Hepatocyte (in vitro differentiated cells): ENCODE data around the gene ZNF648. TPM values are rescaled to one million over a fixed set of nuclear protein-coding genes. Genes with fewer than 3 reads are reported as not detected.
"Not testable (repeated sequence)": the region's sequence is repeated elsewhere in the genome, so short reads cannot be mapped to it uniquely, and the experiment has no call there.

Experiments used
- DNase-seq: peaks from one replicate; pipeline ENCODE4 v3.0.0-alpha.2; 2016; ENCODE audit warnings: low spot score
- H2AFZ ChIP-seq: fragments of 200-600 bp; sonication (generic); 2 replicates; pipeline ENCODE4 v1.6.0; 2016; ENCODE audit warnings: antibody characterized with exemption, mild to moderate bottlenecking
- H3K27ac ChIP-seq: fragments of 200-600 bp; sonication (generic); 2 replicates; pipeline ENCODE4 v1.5.1; 2016; ENCODE audit warnings: mild to moderate bottlenecking
- H3K27me3 ChIP-seq: fragments of 200-600 bp; sonication (generic); 2 replicates; pipeline ENCODE4 v1.6.1; 2016
- H3K36me3 ChIP-seq: fragments of 200-600 bp; sonication (generic); replicated peaks from 2 replicates; pipeline ENCODE4 v1.5.1; 2016; ENCODE audit warnings: low read depth; ENCODE audit not compliant: insufficient read depth
- H3K4me1 ChIP-seq: fragments of 200-600 bp; sonication (generic); 2 replicates; pipeline ENCODE4 v1.5.1; 2016; ENCODE audit warnings: mild to moderate bottlenecking, moderate library complexity; ENCODE audit not compliant: insufficient read depth
- H3K4me2 ChIP-seq: fragments of 200-600 bp; sonication (generic); 2 replicates; pipeline ENCODE4 v1.6.0; 2016
- H3K4me3 ChIP-seq: fragments of 200-600 bp; sonication (generic); 2 replicates; pipeline ENCODE4 v1.5.1; 2016; ENCODE audit warnings: mild to moderate bottlenecking
- H3K79me2 ChIP-seq: fragments of 200-600 bp; sonication (generic); 2 replicates; pipeline ENCODE4 v1.6.0; 2017; ENCODE audit warnings: mild to moderate bottlenecking
- H3K9me2 ChIP-seq: fragments of 200-600 bp; sonication (generic); replicated peaks from 2 replicates; pipeline ENCODE4 v1.6.0; 2017; ENCODE audit warnings: mild to moderate bottlenecking; ENCODE audit not compliant: insufficient read depth
- H3K9me3 ChIP-seq: fragments of 200-600 bp; sonication (generic); 2 replicates; pipeline ENCODE4 v1.5.1; 2016; ENCODE audit warnings: low read depth, mild to moderate bottlenecking
- H4K20me1 ChIP-seq: fragments of 200-600 bp; sonication (generic); 2 replicates; pipeline ENCODE4 v1.6.0; 2016; ENCODE audit warnings: mild to moderate bottlenecking; ENCODE audit not compliant: insufficient read depth, poor library complexity, severe bottlenecking
- CTCF ChIP-seq: fragments of 200-600 bp; sonication (generic); IDR thresholded peaks from 2 replicates; pipeline ENCODE4 v1.5.1; 2016; ENCODE audit warnings: antibody characterized with exemption, mild to moderate bottlenecking; ENCODE audit not compliant: poor library complexity
- EZH2 ChIP-seq: fragments of 200-600 bp; sonication (generic); IDR thresholded peaks from 2 replicates; pipeline ENCODE4 v1.6.1; 2016; ENCODE audit warnings: antibody characterized with exemption, mild to moderate bottlenecking, borderline replicate concordance
- EZH2phosphoT487 ChIP-seq: fragments of 200-600 bp; sonication (generic); IDR thresholded peaks from one replicate; pipeline ENCODE4 v1.6.1; 2018; ENCODE audit warnings: antibody characterized with exemption, mild to moderate bottlenecking, low read depth, moderate library complexity; ENCODE audit not compliant: unreplicated experiment, severe bottlenecking
- WGBS: methylation state at CpG from one replicate; pipeline ENCODE4 v1.1.6; 2016; ENCODE audit warnings: low lambda C conversion rate; ENCODE audit errors: missing lambda C conversion rate; 5-methylcytosine and 5-hydroxymethylcytosine counted together
- polyA plus RNA-seq: library from polyadenylated mRNA; unstranded; fragments of >200 nt; fragmentation: Nextera tagmentation; extraction: Ambion mirVana; gene quantifications from 2 replicates; pipeline ENCODE4 v1.2.1, GENCODE V29; 2016
- total RNA-seq: library from RNA; depleted of rRNA; stranded (reverse); fragments of >200 nt; gene quantifications from 2 replicates; pipeline ENCODE4 v1.2.3, GENCODE V29; 2014

ZNF648 gene
- total and polyA plus RNA-seq, 2 experiments from 2014 or later: 0.23 TPM; not detected in 1

GRCh38 chr1:182015360-182015759 lies 46.2 kb downstream of the ZNF648 start:
- no peaks in the 10 kb centered on the region for H3K79me2 ChIP-seq
- H3K27ac ChIP-seq: no peak overlapping the region
- WGBS: 94% methylated on average over 2 of the region's 2 CpGs
- no peaks in the 10 kb centered on the region for H3K36me3 ChIP-seq
- no peak overlapping the region for H3K4me3 ChIP-seq
- H3K4me1 ChIP-seq: no peaks in the 10 kb centered on the region
- peaks cover 4% of the 10 kb centered on the region for H3K9me3 ChIP-seq
- no peak overlapping the region for H2AFZ ChIP-seq
- no peaks in the 10 kb centered on the region for H4K20me1 ChIP-seq
- DNase-seq: no peak
- no peaks in the 10 kb centered on the region for H3K27me3 ChIP-seq
- H3K4me2 ChIP-seq: no peak overlapping the region
- TF ChIP-seq EZH2 (no peak), CTCF (no peak), EZH2phosphoT487 (no peak)
- no peaks in the 10 kb centered on the region for H3K9me2 ChIP-seq

- not testable (repeated sequence) for DNase-seq, H3K4me3 ChIP-seq, H2AFZ ChIP-seq, H3K36me3 ChIP-seq, H3K9me2 ChIP-seq, H3K27ac ChIP-seq, H3K27me3 ChIP-seq, H3K79me2 ChIP-seq, H3K9me3 ChIP-seq, H3K4me1 ChIP-seq, H4K20me1 ChIP-seq, H3K4me2 ChIP-seq
- WGBS: 100% methylated on average over 2 of the region's 37 CpGs
These were observed 50.6 kb downstream of the ZNF648 start for GRCh38 chr1:182010800-182011370.

GRCh38 chr1:182005398-182005797 lies 56.1 kb downstream of the ZNF648 start:
- H3K79me2 ChIP-seq, H3K4me1 ChIP-seq, H3K4me3 ChIP-seq, H4K20me1 ChIP-seq, H2AFZ ChIP-seq, H3K27ac ChIP-seq, H3K9me3 ChIP-seq, H3K9me2 ChIP-seq, DNase-seq, H3K27me3 ChIP-seq, H3K36me3 ChIP-seq, H3K4me2 ChIP-seq: not testable (repeated sequence)
- 98% methylated on average over 3 of the region's 3 CpGs for WGBS

GRCh38 chr1:182004601-182005000 lies 56.9 kb downstream of the ZNF648 start:
- no peak overlapping the region for H3K27ac ChIP-seq
- H3K36me3 ChIP-seq: no peaks in the 10 kb centered on the region
- DNase-seq: no peak
- no peaks in the 10 kb centered on the region for H3K9me2 ChIP-seq
- H3K4me2 ChIP-seq: no peak overlapping the region
- TF ChIP-seq EZH2phosphoT487: no peak
- TF ChIP-seq EZH2: no peak
- H3K9me3 ChIP-seq: no peaks in the 10 kb centered on the region
- no peak overlapping the region for H2AFZ ChIP-seq
- H3K27me3 ChIP-seq: no peaks in the 10 kb centered on the region
- H3K4me1 ChIP-seq: no peaks in the 10 kb centered on the region
- WGBS: 91% methylated on average over 3 of the region's 3 CpGs
- no peaks in the 10 kb centered on the region for H3K79me2 ChIP-seq
- no peaks in the 10 kb centered on the region for H4K20me1 ChIP-seq
- no peak overlapping the region for H3K4me3 ChIP-seq
